GM20431 (cell line): ENCODE results near the gene PGM5.

Experiments
- in situ Hi-C: fragments of 300-500 bp; cut with MseI, MboI; formaldehyde crosslinking; loops from one replicate; pipeline ENCODE4 v1.15.0; 2020; ENCODE audit warnings: low sequenced_read_pairs; ENCODE audit not compliant: unreplicated experiment

The PGM5 gene

DNA sequence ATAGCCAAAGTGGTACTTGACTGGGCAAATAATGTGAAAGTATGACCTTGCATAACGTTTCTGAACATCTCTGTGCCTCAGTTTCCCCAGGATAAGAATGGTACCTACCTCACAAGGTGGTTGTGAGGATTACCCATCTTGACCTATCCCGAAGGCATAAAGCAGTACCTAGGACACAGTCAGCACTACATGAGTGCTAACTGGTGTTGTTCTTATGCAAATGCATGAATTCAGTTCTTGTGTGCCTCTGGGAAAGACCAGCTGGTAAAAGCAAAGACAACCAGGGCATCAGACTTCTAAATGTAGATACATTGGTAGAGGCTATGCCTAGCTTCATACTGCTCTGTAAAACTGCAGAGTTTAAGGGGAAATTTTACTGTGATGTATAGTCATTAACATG is 206.1 kb downstream of the PGM5 start:
- in situ Hi-C loops: no loop called here

DNA sequence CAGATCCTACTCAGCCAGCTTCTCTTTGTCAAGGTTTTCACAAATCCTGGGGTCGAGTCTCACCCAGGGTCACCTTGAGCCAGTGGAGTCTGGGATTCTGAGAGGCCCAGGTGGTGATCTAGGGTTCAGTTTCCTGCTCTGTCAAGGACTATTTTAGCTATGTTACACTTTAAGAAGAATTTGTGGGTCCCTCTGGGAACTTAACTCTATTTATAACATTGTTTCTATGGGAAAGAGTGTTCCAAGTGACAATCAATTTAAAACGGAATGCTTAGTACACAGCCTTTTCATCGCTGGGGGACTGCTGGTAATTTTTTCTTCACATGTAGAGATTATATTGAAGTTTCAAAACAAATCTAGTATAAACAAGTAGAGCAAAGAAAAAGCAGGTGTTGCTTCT is 211.2 kb downstream of the PGM5 start:
- in situ Hi-C loops: no loop called here

DNA sequence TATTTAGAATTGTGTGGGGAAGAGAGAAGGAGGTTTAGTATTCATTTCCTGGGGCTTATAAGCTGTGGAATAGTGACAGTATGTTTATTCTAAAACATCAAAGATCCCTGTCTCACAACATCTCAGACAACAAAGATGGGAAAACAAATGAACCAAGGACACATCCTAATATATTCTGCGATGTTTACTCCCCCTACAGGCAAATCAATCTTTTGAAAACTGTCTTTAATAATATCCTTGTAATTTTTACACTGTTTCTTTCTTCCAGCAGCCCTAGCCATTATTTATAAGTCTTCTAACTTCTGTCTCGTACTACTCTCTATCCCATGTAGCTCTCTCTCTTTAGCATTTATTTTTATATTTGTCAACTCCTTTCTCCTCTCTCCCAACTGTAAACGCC is 217.7 kb downstream of the PGM5 start:
- in situ Hi-C loops: no loop called here

DNA sequence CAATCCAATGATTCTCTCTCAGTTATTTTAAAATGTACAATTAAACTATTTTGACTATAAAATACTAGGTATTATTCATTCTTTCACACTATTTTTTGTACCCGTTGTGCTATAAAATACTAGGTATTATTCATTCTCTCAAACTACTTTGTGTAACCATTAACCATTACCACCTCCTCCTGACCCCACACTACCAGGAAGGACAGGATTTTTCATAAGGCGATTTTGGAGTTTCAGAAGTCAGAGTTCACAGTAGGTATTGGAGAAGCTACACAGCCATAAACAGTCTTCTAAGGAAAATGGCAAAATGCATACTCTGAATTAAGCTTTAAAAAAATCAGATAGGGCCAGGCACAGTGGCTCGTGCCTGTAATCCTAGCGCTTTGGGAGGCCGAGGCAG is 219.4 kb downstream of the PGM5 start:
- in situ Hi-C loops: loop anchor here (25.0 kb wide), 2 partner anchors 111 to 611 kb away; no protein-coding TSS in a partner anchor

DNA sequence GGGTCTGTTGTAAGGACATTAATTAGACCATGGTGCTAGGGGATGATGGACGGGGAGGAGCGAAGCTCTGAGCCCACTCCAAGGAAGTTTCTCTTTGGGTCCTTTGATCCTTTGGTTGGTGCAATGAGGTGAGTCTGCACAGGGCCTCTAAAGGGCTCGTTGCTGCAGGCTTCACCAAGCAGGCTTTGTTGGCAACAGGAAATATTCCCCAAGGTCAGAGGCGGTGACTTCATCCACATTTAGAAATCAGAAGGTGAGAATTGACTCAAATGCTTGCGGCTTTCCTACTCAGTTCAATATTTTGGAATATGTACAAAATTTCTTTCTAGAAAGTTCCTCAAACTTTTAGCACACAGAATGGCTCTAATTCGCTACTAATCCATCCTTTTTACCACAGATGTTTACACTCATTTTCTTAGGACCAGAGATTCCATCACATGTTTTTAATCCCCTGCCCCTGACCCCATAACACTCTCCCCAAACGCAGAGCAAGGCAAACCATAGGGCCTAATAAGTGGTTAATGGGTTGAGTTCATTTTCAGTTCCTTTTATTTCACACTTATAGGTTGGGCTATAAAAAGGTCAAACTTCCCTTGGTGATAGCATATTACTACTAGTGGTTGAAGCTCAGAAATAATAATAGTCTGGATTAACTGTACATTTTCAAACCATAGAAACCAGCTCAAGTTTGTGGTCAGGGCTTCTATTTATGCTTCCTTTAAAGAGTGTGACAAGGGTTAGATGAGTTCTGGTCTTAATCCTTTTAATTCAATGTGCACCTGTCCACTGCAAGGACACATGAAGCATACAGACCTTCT is 221.6 kb downstream of the PGM5 start:
- in situ Hi-C loops: loop anchor here (25.0 kb wide), 2 partner anchors 109 to 609 kb away; no protein-coding TSS in a partner anchor
